ENCODE data around the gene CFAP74.
A peak's percentile ranks its signal among the peaks of the same experiment; 100 is the strongest.

CFAP74 gene

GRCh38 chr1:2003541-2004131 is at the start of gene CFAP74:
Gene CFAP74, minus strand, starts transcription at chr1:2003786. Its CDS starts 12,830 bp downstream, at chr1:1990956.
- peak; percentile 36 for DNase-seq (ENCODE audit: low read depth)

GRCh38 chr1:2053217-2053616 is 49.6 kb upstream of the CFAP74 start:
- DNase-seq (ENCODE audit: low read depth), result peak; percentile 4

GRCh38 chr1:2052756-2053155 is 49.2 kb upstream of the CFAP74 start:
- no peak for DNase-seq (ENCODE audit: low read depth)

GRCh38 chr1:2052054-2052679 is 48.6 kb upstream of the CFAP74 start:
- no peak for DNase-seq (ENCODE audit: low read depth)

GRCh38 chr1:2050793-2051682 is 47.5 kb upstream of the CFAP74 start:
- DNase-seq (ENCODE audit: low read depth), result no peak

GRCh38 chr1:2050461-2050792 is 46.8 kb upstream of the CFAP74 start:
- DNase-seq (ENCODE audit: low read depth), result no peak

- peak; percentile 6 for DNase-seq (ENCODE audit: low read depth)
Observed at GRCh38 chr1:2049718-2050431, 46.3 kb upstream of the CFAP74 start, which contains the start of gene PRKCZ. Gene PRKCZ, plus strand, starts transcription at chr1:2050411. Its CDS starts 220 bp downstream, at chr1:2050631.

- no peak for DNase-seq (ENCODE audit: low read depth)
Observed at GRCh38 chr1:2049225-2049717, 45.7 kb upstream of the CFAP74 start.

- DNase-seq (ENCODE audit: low read depth), result no peak
Observed at GRCh38 chr1:2047749-2048729, 44.5 kb upstream of the CFAP74 start.

- no peak for DNase-seq (ENCODE audit: low read depth)
Observed at GRCh38 chr1:2046953-2047748, 43.6 kb upstream of the CFAP74 start.

GRCh38 chr1:2046174-2046917 is 42.8 kb upstream of the CFAP74 start:
- peak; percentile 7 for DNase-seq (ENCODE audit: low read depth)

- DNase-seq (ENCODE audit: low read depth), result no peak
Observed at GRCh38 chr1:2045468-2046173, 42.0 kb upstream of the CFAP74 start.

GRCh38 chr1:2044510-2045319 is 41.1 kb upstream of the CFAP74 start:
- peak; percentile 2 for DNase-seq (ENCODE audit: low read depth)

- no peak for DNase-seq (ENCODE audit: low read depth)
Observed at GRCh38 chr1:2043886-2044285, 40.3 kb upstream of the CFAP74 start.

- DNase-seq (ENCODE audit: low read depth), result no peak
Observed at GRCh38 chr1:2042830-2043773, 39.5 kb upstream of the CFAP74 start.

GRCh38 chr1:2041887-2042286 is 38.3 kb upstream of the CFAP74 start:
- DNase-seq (ENCODE audit: low read depth), result no peak

- no peak for DNase-seq (ENCODE audit: low read depth)
Observed at GRCh38 chr1:2041305-2041704, 37.7 kb upstream of the CFAP74 start.

All from amniotic epithelial cell (primary cell).